ENCODE data around the gene ZC2HC1C. TPM values are rescaled to one million over a fixed set of nuclear protein-coding genes. Genes with fewer than 3 reads are reported as not detected.

Gene ZC2HC1C
- total RNA-seq, 1 donor from 2014 or later, result 3.0 TPM

Other genes starting within 250 kb of the ZC2HC1C start
- 0.13 TPM for gene PROX2, start 193.5 kb upstream of the ZC2HC1C start, total RNA-seq
- 81.3 TPM for gene DLST, start 187.7 kb upstream of the ZC2HC1C start, total RNA-seq
- 10.7 TPM for gene RPS6KL1, start 146.4 kb upstream of the ZC2HC1C start, total RNA-seq
- gene PGF, start 114.0 kb upstream of the ZC2HC1C start, total RNA-seq, result 4.4 TPM
- 39.2 TPM for gene EIF2B2, start 66.7 kb upstream of the ZC2HC1C start, total RNA-seq
- 44.2 TPM for gene MLH3, start 18.2 kb upstream of the ZC2HC1C start, total RNA-seq
- gene ACYP1, start 5.6 kb upstream of the ZC2HC1C start, total RNA-seq, result 14.1 TPM
- gene NEK9, start 57.4 kb downstream of the ZC2HC1C start, total RNA-seq, result 89.2 TPM
- 394 TPM for gene TMED10, start 107.0 kb downstream of the ZC2HC1C start, total RNA-seq
- 158 TPM for gene FOS, start 209.2 kb downstream of the ZC2HC1C start, total RNA-seq

All from ureter (tissue), 1 donor.